Activated CD8-positive, alpha-beta memory T cell treated with anti-CD3 and anti-CD28 coated beads for 36 hours (primary cell): ENCODE data around the gene C19orf47. TPM values are rescaled to one million over a fixed set of nuclear protein-coding genes. Genes with fewer than 3 reads are reported as not detected.
"Not testable (repeated sequence)": the region's sequence is repeated elsewhere in the genome, so short reads cannot be mapped to it uniquely, and the experiment has no call there.

Source experiments
- CTCF ChIA-PET: fragments of 350-600 bp; sonication (Branson Sonifier 250); formaldehyde crosslinking; loops from one replicate; lab custom pipeline; 2021; ENCODE audit warnings: antibody characterized with exemption; lab: Charles Lee
- POLR2A ChIA-PET: fragments of 350-600 bp; sonication (Branson Sonifier 250); formaldehyde crosslinking; loops from one replicate; lab custom pipeline; 2021; ENCODE audit warnings: antibody characterized with exemption; lab: Charles Lee
- total RNA-seq, 2 experiments: library from RNA; stranded (reverse); gene quantifications; one replicate each; pipeline ENCODE4 v1.2.3, GENCODE V29; 2021

The C19orf47 gene
- total RNA-seq, 2 experiments from 2014 or later = 25.2 to 25.9 TPM

- POLR2A ChIA-PET = no interaction called here
Measured at GRCh38 chr19:40357640-40358039, 9.4 kb upstream of the C19orf47 start.

GRCh38 chr19:40356681-40357595 is 8.7 kb upstream of the C19orf47 start:
- POLR2A ChIA-PET = no interaction called here

More at GRCh38 chr19:40357640-40358039, 9.4 kb upstream of the C19orf47 start:
- CTCF ChIA-PET = no interaction called here

GRCh38 chr19:40355975-40356680 is 7.9 kb upstream of the C19orf47 start:
- CTCF ChIA-PET = interaction anchor here (0.5 to 1.2 kb wide), 2 partner anchors 8 to 80 kb away, joined by 3 to 5 read pairs; partner anchors contain the start of genes C19orf47 and PLD3
- POLR2A ChIA-PET = no interaction called here

More at GRCh38 chr19:40356681-40357595, 8.7 kb upstream of the C19orf47 start:
- CTCF ChIA-PET = interaction anchor here (0.5 to 0.7 kb wide), 2 partner anchors 51 to 81 kb away, joined by 3 read pairs; no protein-coding TSS in a partner anchor

DNA sequence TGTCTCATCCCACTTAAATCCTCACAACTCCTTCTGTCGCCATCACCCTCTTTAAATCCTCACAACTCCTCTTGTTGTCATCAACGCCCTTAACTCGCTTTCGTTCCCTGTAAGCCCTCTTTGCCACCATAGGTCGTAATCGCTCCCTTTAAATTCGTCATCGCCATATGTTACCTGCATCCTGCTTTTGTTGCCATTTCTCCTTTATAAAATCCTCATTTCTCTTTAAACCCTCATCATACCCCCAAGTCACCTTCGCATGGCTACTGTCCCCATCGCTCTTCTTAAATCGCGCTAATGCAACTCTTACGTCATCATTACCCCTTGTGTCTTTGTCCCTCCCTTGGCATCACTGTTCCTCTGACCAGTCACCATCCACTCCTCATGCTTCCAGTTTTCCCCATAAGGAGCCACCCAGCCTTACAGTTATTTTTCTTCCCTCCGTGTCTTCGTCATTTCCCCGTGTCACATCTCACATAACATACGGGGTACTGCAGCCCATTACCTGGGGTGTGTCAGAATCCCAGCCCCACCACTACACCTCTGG is 837 bp upstream of the C19orf47 start:
- ChIA-PET POLR2A (no interaction called here), CTCF (interaction anchor here (1.2 to 1.8 kb wide), 3 partner anchors 9 to 116 kb away, joined by 3 read pairs; partner anchors contain the start of genes BLVRB and SERTAD1)

- ChIA-PET POLR2A (no interaction called here), CTCF (no interaction called here)
Measured at GRCh38 chr19:40344422-40344821, 3.8 kb downstream of the C19orf47 start.

GRCh38 chr19:40342644-40343311 is 5.4 kb downstream of the C19orf47 start:
- ChIA-PET CTCF (no interaction called here), POLR2A (no interaction called here)

DNA sequence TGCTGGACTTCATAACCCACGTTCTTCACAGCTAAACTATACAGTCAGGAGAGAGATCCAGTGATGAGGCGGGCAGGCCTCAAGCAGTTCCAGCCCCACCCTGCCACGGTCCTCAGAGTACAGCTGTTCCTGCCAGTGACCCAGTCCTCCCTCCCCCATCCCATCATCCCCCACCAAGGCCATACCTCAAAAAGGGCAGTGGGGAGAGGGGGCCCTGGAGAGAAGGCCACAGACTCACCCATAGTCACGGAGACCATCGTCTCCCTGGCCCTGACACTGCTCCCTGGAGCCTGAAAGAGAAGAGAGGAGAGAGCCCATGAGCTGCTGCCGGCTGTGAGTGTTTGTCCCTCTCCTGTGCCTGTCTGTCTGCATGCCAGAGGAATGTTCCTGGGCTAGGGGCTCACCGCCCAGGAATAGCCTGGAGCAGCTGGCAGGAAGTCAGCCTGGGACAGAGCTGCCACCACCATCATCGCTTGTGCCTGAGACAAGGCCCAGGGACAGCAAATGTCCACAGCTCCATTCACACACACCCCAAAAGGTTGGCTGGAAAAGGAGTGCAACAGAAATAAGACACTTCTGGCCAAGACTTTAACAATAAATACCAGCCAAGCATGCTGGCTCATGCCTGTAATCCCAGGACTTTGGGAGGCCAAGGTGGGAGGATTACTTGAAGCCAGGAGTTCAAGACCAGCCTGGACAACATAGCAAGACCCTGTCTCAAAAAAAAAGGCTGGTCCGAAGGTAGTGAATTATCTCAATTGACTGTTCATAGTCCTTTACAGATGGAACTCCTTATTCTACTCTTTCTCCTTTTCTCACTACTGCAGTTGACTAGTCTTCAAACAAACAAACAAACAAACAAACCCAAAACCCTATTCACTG is 6.4 kb downstream of the C19orf47 start:
- CTCF ChIA-PET = interaction anchor here (0.9 kb wide), 1 partner anchor 12 kb away, joined by 3 read pairs; no protein-coding TSS in a partner anchor
- POLR2A ChIA-PET = no interaction called here

DNA sequence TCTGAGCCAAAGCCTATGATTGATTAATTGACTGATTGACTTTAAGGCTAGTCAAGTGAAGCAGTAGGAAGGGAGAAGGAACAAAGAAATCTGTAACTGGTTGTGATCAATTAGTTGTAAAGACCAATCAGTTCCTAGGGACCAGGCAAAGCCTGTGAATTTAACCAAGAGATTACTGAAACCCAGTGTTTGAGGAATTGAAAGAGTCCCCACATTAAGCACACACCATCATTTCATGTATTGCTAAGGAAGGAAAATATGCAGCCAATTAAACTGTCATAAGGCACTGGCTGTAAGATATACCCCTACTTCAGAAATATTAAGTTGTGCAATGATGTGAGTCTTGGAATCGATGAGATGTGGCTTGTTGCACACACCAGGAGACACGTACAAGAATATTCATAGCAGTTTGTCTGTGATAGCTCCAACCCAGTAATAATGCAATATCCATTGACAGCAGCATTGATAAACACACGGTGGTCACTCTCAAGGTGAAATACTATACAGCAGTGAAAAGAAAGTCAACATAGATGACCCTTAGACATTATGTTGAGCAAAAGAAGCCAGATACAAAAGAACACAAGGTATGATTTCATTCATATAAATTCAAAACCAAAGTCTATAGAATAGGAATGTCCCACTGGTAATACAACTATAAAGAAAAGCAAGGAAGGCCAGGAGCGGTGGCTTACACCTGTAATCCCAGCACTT is 9.0 kb downstream of the C19orf47 start:
- POLR2A ChIA-PET = no interaction called here
- CTCF ChIA-PET = no interaction called here

GRCh38 chr19:40337594-40337993 is 10.6 kb downstream of the C19orf47 start:
- CTCF ChIA-PET = interaction anchor here (0.6 kb wide), 1 partner anchor 40 kb away, joined by 3 read pairs; no protein-coding TSS in a partner anchor
- POLR2A ChIA-PET = no interaction called here

GRCh38 chr19:40337107-40337506 is 11.1 kb downstream of the C19orf47 start:
- CTCF ChIA-PET = no interaction called here
- POLR2A ChIA-PET = no interaction called here

- ChIA-PET POLR2A (no interaction called here), CTCF (no interaction called here)
Measured at GRCh38 chr19:40336601-40336900, 11.6 kb downstream of the C19orf47 start.

GRCh38 chr19:40335855-40336600 is 12.2 kb downstream of the C19orf47 start:
- ChIA-PET POLR2A (interaction anchor here (0.6 kb wide), 1 partner anchor 27 kb away, joined by 5 read pairs; no protein-coding TSS in a partner anchor), CTCF (no interaction called here)

GRCh38 chr19:40335101-40335500 is 13.1 kb downstream of the C19orf47 start:
- ChIA-PET POLR2A (no interaction called here), CTCF (interaction anchor here (0.5 kb wide), 1 partner anchor 1215 kb away, joined by 4 read pairs; no protein-coding TSS in a partner anchor)

DNA sequence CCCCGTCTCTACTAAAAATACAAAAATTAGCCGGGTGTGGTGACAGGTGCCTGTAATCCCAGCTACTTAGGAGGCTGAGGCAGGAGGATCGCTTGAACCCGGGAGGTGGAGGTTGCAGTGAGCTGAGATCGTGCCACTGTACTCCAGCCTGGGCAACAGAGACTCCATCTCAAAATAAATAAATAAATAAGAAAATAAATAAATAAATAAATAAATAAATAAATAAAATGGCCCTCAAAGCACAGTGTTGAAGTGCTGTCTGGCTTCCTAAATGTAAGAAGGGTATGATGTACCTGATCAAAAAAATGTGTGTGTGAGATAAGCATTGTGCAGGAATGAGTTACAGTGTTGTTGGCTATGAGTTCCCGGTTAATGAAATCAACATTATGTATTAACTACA is 15.1 kb downstream of the C19orf47 start:
- POLR2A ChIA-PET = interaction anchor here (0.6 kb wide), 1 partner anchor 148 kb away, joined by 3 read pairs; no protein-coding TSS in a partner anchor
- CTCF ChIA-PET = not testable (repeated sequence)

GRCh38 chr19:40332669-40333068 is 15.5 kb downstream of the C19orf47 start:
- CTCF ChIA-PET = no interaction called here
- POLR2A ChIA-PET = interaction anchor here (0.6 kb wide), 1 partner anchor 38 kb away, joined by 5 read pairs; no protein-coding TSS in a partner anchor

- CTCF ChIA-PET = interaction anchor here (0.6 kb wide), 1 partner anchor 44 kb away, joined by 4 read pairs; no protein-coding TSS in a partner anchor
Measured at GRCh38 chr19:40331052-40331451, 17.1 kb downstream of the C19orf47 start.

GRCh38 chr19:40326201-40326600 is 22.0 kb downstream of the C19orf47 start:
- ChIA-PET POLR2A (no interaction called here), CTCF (no interaction called here)

More at GRCh38 chr19:40331052-40331451, 17.1 kb downstream of the C19orf47 start:
- POLR2A ChIA-PET = no interaction called here
